Transverse colon (tissue), 3 donors: Measurements from ENCODE around the gene TBC1D8.

ENCODE experiments used
- EP300 ChIP-seq: sonication (generic); formaldehyde crosslinking; IDR thresholded peaks from one replicate; pipeline ENCODE4 v1.6.1; 2017; ENCODE audit warnings: antibody characterized with exemption, low read depth
- POLR2A ChIP-seq: fragments of 450-650 bp; IDR thresholded peaks from one replicate; pipeline ENCODE4 v1.6.1; 2016; ENCODE audit warnings: antibody characterized with exemption, mild to moderate bottlenecking, moderate library complexity
- TF ChIP-seq, protein P1 (sequence below), 5 experiments: fragments of 200-600 bp in 3 of 5; fragments of 450-650 bp in 2 of 5; sonication (generic) in 3 of 5; IDR thresholded peaks; 1 replicate in 2 of 5; 2 replicates in 3 of 5; pipeline ENCODE4 v1.5.1; 2016 to 2017; ENCODE audit warnings: antibody characterized with exemption in 5 of 5, inconsistent platforms in 3 of 5, mild to moderate bottlenecking in 2 of 5, moderate library complexity in 1 of 5

DNA sequence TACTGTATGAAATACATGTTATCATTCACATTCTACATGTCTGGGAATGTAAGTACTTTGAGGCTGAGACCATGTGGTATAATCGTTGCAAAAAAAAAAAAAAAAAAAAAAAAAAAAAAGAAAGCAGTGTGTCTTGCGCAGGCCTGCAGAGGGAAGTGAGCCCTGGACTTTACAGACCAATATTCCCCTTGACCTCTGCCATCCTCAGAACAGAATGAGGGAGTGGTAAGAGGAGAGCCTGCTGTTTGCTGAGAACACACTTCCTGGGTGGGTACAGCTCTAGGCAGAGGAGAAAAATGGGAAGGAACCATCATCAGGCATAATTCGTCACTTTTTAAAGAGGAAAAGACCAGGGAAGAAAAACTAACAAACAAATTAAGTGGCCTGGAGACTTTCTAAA lies 28.8 kb upstream of the TBC1D8 start:
- TF ChIP-seq, protein P1, sequence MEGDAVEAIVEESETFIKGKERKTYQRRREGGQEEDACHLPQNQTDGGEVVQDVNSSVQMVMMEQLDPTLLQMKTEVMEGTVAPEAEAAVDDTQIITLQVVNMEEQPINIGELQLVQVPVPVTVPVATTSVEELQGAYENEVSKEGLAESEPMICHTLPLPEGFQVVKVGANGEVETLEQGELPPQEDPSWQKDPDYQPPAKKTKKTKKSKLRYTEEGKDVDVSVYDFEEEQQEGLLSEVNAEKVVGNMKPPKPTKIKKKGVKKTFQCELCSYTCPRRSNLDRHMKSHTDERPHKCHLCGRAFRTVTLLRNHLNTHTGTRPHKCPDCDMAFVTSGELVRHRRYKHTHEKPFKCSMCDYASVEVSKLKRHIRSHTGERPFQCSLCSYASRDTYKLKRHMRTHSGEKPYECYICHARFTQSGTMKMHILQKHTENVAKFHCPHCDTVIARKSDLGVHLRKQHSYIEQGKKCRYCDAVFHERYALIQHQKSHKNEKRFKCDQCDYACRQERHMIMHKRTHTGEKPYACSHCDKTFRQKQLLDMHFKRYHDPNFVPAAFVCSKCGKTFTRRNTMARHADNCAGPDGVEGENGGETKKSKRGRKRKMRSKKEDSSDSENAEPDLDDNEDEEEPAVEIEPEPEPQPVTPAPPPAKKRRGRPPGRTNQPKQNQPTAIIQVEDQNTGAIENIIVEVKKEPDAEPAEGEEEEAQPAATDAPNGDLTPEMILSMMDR (IDR thresholded peaks at IDR 0.05) = peak in 2 of 5 experiments; percentile 2 to 20
- TF ChIP-seq POLR2A (no peak), EP300 (no peak)
